NCI-H1436 treated with DMSO at 0.1 percent for 48 hours (cell line): ENCODE data around the gene FUT8.
"Not testable (repeated sequence)": the region's sequence is repeated elsewhere in the genome, so short reads cannot be mapped to it uniquely, and the experiment has no call there.

Source experiments
- DNase-seq: peaks from one replicate; lab custom pipeline; 2025; lab: John Stamatoyannopoulos, UW

FUT8 gene

DNA sequence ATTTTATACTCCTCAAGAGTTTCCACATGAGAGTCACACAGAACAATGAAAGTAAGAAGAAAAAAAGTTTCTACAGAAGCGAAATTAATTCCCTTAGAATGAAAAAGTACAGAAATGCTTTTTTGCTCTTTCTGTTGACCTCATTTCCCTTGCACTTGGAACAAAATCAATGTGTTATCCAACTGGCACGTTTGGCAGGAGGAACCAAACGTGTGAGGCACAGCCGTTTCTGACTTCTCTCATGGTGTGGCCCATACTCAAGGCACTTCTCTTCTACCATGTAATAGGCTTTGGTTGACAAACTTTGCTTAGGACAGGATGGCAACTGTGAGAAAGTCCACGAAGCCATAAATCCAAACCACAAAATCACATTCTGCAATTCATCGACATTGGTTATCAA is 297.0 kb downstream of the FUT8 start:
- no peak for DNase-seq

DNA sequence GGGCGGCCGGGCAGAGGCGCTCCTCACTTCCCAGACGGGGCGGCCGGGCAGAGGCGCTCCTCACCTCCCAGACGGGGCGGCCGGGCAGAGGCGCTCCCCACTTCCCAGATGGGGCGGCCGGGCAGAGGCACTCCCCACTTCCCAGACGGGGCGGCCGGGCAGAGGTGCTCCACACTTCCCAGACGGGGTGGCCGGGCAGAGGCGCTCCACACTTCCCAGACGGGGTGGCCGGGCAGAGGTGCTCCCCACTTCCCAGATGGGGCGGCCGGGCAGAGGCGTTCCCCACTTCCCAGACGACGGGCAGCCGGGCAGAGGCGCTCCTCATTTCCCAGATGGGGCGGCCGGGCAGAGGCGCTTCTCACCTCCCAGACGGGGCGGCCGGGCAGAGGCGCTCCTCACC is 304.3 kb downstream of the FUT8 start:
- DNase-seq, result not testable (repeated sequence)

DNA sequence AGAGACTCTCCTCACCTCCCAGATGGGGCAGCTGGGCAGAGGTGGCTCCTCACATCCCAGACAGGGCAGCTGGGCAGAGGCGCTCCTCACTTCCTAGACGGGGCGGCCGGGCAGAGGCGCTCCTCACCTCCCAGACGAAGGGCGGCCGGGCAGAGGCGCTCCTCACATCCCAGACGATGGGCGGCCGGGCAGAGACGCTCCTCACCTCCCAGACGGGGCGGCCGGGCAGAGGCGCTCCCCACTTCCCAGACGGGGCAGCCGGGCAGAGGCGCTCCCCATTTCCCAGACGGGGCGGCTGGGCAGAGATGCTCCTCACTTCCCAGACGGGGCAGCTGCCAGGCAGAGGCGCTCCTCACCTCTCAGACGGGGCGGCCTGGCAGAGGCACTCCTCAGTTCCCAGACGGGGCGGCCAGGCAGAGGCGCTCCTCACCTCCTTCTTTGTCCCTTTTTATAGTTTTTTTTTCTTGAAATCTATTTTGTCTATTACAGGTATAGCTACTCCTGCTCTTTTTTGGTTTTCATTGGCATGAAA is 304.9 kb downstream of the FUT8 start:
- DNase-seq, result not testable (repeated sequence)

DNA sequence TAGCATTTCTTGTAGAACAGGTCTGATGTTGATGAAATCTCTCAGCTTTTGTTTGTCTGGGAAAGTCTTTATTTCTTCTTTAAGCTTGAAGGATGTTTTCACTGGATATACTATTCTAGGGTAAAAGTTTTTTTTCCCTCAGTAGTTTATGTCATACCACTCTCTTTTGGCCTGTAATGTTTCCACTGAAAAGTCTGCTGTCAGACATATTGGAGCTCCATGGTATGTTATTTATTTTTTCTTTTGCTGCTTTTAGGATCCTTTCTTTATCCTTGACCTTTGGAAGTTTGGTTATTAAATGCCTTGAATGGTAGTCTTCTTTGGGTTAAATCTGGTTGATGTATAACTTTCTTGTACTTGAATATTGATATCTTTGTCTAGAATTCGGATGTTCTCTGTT is 306.1 kb downstream of the FUT8 start:
- no peak for DNase-seq

DNA sequence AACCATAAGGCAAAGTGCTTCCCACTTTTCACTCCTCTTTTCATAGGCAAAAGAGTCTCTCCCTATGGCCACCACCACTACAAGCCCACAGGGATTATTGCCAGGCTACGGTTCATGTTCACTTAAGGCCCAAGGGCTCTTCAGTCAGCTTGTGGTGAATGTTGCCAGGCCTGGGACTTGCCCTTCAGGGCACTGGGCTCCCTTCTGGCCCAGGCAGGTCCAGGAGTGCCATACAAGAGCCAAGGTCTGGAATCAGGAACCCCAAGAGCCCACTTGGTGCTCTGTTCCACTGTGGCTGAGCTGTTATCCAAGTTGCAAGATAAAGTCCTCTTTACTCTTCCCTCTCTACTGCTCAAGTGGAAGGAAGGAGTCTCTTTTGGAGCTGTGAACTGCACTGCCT is 307.6 kb downstream of the FUT8 start:
- DNase-seq, result no peak

DNA sequence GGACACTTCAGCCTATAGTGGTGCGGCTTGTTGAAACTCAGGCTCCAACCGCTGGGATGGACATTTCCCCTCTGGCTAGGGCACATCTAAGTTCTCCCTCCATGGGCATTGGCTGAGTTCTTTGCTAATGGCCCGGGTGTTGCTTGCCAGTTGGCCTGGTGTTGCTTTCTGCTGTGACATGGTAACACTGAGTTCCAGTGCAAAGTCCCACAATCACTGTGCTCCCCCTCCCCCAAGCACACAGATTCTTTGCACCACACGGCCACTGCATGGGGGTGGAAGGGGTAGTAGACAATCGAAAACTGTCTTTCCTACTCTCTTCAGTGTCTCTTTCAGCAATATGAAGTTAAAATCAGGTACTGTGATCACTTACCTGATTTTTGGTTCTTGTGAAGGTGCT is 308.2 kb downstream of the FUT8 start:
- DNase-seq, result no peak

DNA sequence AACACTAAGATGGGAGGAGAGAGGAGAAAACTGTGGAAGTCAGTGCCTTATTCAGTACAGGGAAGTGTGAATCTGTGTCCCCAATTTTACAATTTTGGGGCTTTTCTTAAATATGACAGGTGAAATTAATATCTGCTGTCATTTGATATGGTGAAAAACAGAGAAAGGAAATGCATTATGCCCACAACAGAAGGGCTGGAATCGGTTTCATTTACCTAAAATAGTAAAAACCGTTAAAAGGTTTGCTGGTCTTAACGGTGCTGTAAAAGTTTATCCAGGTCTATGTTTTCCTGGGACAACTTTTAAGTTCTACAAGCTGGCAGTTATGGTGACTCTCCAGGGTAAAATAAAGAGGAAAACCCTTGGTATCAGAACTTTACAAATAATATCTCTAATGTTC is 310.8 kb downstream of the FUT8 start:
- DNase-seq, result no peak

DNA sequence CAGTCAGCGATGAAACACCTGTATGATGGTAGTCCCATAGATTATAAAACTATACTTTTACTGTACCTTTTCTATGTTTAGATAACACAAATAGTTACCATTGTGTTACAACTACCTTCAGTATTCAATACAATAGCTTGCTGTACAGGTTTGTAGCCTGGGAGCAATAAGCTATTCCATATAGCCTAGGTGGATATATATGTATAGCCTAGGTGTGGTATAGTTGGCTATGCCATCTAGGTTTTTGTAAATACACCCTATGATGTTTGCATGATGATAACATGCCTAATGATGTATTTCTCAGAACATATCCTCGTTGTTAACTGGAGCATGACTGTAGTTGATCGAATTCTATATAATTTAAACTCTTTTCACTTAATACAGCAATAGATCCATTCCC is 316.1 kb downstream of the FUT8 start:
- no peak for DNase-seq

DNA sequence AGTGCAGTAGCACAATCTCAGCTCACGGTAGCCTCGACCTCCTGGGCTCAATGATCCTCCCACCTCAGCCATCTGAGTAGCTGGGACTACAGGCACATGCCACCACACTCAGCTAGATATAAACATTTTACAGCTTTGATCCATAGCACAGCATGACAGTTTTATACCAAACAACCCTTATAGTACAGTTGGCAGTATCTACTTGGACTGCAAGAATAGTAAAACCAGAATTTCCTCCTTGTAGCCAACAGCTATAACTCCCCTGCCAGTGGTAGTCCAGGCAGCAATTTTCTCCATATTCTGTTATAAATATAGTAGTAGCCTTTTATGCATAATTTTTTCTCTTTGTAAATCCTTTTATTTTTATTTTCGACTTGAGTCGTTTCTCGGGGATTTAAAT is 317.0 kb downstream of the FUT8 start:
- no peak for DNase-seq

DNA sequence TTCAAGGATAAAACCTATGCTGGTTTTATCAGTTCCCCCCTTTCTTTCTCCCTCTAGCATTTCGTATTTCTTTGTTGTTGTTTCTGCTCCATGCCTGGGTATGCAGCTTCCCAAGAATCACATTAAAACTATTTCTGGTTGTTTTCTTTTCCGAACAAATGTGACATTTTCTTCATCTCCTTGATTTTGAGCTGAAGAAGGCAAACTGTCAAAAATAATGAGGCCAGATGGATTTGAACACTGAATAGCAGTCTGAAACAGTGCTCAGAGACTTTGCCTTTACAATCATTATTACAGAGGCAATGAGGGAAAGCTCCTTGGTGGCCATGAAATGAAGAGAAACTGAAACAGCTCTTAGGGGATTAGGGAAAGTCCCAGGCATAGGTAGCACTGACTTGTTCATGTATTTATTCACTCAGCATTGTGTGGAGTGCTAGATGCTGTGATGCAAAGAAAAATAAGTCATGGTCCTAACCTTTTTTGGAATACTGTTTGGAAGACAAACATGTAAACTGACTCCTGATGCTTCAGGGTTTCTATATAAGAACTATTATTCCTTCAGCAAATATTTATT is 319.5 kb downstream of the FUT8 start:
- no peak for DNase-seq

DNA sequence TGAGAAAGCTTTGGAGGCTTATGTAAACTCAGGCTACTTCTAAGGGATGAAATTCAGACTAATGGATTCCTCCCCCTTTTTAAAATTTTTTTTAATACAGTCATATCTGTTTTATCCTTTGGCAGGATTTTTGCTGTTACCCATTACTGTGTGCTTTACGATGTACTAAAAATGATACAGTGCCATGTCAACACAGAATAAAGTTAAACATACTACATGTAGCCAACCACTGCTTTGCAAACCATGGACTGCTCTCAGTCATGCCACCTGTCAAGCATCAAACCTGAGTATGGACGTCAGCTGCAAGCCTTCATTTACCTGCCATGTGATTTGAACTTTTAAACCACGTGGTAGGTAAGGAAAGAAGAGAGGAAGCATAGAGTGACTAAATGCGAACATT is 325.8 kb downstream of the FUT8 start:
- no peak for DNase-seq

DNA sequence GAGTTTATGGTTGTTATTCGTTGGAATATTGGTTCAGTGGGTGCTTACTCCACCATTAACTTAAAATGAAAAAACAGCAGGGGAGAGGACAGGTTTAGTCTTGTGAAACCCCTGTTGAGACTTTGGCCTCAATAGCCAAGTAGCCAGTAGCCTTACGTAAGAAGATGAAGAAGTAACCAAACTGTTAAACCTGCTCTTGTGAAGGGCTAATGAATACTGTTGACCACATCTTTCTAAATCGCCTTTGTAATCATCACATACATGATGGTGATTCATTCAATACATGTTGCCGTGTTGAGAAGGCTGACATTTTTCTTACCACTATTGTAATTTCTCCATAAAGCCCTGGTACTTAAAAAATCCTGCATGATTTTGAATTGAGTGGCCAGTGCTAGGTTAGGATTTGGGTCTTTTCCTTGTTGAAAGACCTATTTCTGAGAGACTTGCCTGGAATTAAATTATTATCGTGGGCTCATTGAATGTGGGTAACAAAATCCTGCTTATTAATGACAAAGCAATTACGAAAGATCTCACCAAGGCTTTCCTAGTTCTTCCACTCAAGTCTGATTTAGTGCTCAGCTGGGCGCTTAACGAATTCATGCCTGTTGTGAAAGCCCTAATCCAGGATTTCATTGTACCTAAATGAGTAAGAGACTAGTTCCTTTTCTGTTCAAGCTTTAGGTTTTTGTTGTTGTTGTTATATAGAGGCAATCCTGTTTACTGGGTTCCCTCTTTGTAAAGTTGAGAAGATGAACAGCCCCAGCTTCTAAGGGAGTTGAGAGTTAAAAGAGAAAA is 333.1 kb downstream of the FUT8 start:
- DNase-seq, result no peak

DNA sequence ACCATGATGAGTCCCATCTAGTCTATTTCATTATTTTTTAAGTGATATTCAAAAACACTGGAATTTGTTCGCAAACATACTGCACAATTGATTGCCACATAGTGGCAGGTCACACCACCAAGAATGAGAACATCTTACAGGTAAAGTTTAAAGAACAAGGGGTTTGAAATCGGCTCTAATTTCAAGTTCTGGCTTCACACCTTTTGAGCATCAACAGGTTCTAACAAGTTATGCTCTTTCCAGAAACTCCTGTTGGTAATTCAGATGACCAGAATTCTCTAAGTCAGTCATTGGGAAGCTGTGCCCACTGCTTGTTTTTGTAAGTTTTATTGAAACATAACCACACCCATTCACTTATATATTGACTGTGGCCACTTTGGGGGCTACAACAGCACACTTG is 336.3 kb downstream of the FUT8 start:
- DNase-seq, result no peak

DNA sequence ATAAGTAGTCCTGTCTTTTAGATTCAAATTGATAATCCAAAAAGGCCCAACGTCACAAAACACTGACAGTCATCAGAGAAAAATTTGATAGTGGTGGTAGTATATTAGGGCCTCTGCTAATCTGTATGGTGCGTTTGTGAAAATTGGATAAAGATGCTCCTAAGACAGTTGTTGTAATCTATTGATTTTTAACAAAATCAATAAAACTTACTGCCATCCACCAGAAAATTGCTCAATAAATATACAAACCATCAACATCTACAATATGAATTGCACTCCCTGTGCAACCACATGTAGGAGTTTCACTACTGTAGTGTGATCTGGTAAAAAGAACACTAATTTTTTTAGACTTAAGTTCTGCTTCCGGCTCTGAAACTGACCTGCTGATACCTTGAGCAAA is 336.8 kb downstream of the FUT8 start:
- no peak for DNase-seq

DNA sequence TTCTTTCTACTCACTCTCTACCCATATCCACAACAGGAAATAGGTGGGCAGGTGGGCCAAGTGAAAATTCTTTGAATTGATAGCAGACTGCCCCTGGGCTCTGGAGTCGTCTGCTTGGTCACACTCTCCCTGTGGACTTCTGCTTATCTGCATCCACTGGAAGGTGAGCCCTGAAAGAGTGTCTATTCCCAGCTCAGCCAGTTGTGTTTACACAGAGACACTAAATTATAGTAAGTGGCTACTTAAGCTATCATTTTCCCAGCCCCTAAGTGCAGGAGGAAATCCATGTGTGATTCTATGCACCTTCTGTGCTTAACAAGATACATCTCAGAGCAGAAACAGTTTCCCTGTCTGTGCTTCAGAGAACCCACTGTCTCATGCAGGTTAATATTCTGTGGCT is 338.4 kb downstream of the FUT8 start:
- peak; percentile 32 for DNase-seq

DNA sequence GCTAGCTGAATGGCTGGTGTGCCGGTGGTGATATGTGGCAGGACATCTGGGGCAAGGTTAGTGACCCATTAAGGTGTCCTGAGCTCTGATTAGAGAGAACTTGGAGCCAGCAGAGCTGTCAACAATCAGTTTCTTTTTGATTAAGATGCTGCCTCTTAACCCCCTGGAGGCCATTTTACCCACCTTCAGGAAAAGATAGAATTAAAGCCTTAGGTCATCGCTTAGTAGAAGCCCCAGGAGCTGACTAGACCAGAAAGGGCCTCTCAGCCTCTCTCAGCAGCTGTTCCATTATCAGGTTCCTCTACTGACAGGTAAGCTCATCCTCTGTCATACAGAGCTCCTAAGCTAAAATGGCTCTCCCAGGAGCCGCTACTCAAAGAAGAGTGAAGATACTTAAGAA is 339.0 kb downstream of the FUT8 start:
- no peak for DNase-seq

DNA sequence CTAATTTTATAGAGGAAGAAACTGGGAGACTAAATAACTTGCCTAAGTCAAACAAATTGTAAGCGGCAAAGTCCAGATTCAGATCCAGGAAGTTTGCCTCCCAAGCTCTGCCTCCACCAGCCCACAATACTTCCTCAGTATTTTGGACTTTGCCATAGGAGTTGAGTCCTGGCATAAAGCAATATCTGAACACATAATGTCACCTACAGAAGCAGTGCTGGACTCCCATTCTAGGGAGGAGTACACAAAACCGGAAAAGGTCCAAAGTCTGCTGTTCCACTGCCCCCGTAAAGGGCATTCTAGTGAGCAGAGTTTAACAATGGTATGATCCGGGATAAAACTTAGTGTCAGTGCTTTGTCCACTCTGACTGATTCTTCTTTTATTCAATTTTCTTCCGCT is 340.5 kb downstream of the FUT8 start:
- no peak for DNase-seq

DNA sequence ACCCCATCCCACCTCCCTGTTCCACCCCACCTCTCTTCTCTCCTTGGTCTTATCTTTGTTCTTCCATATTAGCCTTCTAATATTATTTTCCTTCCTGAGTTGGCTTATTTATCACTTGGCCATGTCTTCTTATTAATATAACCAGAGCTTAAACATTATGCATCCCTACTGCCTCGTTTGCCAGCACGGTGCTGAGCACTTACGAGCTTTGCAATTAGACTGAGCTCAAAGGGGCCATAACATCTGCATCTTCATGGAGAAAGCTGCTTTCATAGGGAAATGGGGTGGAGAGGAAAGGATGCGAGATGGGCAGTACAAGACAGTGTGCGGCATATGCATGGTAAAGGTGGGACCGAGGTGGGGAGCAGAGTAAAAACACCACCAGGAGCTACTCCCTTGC is 342.8 kb downstream of the FUT8 start:
- DNase-seq, result no peak

DNA sequence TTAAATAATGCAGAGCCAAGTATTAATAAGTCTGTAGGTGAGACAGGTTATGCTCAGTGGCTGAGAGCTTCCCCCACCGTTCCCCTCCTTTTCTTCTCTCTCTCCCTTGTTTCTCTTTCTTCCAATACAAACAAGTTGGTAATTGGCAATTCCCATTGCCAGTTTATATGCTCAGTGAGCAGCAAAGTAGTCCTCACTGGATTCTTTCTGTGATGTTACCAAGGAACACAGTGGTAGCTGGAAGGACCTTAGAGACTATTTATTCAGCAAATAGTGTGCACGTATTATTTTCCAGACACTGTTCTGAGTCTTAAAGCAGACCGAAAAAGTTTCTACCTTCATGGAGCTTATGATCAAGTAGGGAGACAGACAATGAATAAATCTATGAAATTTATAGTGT is 344.4 kb downstream of the FUT8 start:
- DNase-seq, result no peak

DNA sequence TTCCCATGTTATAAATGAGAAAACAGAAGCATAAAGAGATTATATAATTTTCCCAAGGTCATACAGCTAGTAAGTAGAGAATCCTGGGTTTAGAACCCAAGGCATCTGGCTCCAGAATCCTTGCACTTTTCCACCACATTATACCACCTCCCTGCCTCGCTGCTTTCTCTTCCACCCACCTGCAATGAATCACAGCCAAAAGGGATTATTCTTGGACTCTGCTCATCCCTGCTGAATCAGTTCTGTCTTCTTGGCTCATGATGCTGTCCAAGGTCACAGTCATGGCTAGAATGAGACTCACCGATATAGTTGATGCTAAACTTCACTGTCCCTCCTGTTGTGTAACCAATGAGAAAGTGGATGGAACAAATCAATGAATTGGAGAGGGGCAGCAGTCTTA is 356.6 kb downstream of the FUT8 start:
- no peak for DNase-seq

DNA sequence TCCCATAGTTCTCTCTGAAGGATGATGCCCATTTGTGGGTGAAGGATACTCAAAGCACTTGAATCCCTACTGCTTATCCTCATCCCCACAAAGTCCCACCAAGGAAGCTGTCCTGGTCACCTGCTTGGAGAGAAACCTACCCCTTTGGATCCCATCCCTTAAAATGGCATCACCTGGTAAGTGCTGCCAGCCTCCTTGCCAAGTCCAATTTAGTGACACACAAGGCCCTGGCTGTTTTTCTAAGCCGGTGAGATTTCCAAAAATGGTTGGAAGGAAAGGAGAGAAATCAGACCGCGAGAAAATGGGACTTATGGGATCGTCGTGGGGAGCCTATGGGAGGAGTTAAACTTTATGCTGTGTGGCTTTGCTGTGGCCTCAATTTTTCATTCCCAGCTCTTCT is 358.2 kb downstream of the FUT8 start:
- DNase-seq, result no peak

DNA sequence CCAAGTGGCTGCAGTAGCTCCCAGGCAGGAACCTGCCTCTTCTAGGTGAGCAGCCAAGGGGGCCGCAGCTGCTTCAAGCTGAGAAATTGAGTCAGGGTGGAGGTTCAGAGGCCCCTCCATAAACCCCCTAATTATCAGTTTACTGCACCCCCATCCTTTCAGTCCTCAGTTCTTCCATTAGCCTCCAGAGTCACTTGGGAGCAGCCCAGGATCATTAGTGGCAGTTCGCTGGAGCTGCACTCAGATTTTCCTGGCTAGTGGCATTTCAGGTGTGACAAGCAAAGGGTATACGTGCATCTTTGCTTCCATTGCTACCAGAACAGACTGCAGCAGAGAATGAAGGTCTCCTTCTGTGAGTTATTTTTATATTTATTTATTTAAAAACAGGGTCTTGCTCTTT is 358.7 kb downstream of the FUT8 start:
- no peak for DNase-seq

DNA sequence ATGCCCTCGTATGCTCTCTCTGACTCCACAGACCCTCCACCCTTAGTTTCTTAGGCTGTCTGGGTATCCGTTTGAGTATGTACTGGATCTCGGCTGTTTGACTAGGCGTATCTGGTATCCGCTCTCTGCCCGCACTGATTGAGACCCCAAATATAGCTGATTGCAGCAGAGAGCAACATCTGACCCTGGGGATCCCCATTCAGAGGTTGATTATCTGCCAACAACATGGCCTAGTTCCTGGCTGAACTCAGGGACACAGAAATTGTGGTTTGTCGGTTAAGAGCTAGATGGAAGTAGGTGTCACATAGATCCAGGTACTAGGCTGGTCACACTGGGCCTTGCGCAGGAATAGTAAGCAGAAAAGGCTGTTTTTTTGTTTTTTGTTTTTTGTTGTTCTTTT is 359.9 kb downstream of the FUT8 start:
- DNase-seq, result no peak
